Measurements from ENCODE around the gene NCKAP1.
"Not testable (repeated sequence)": the region's sequence is repeated elsewhere in the genome, so short reads cannot be mapped to it uniquely, and the experiment has no call there.

Gene NCKAP1

DNA sequence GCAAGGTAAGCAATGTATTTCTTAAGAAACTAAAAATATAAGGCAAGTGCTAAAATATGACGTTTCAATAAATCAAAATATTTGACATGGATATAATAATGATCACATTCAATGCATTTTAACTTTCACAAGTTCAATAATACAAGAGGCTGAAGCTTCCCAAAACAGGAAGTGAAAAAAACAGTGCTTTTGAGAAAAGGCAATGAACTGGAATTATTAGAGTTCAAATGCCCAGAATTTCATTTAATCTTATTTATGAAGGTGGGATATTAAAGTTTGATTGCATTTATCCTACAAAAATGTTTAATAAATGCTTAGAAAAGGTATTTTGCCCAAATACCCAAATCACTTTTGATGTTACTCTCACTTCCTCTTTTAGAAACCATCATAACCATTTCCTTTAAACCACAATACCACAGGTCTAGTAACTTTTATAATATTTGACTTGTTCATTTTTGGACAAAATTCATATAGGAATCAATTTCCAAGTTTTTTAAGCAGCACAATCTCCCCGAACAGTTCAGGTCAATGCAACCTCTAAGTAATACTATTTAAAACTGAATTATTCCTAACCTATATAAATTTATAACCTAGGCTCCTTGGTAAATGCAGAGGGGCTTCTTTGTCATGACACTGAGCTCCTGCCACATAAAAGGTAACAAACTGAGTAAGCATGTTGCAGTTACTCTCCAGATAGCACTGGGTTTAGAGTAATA lies 2.1 kb downstream of the NCKAP1 start:
- no peak for DNase-seq

DNA sequence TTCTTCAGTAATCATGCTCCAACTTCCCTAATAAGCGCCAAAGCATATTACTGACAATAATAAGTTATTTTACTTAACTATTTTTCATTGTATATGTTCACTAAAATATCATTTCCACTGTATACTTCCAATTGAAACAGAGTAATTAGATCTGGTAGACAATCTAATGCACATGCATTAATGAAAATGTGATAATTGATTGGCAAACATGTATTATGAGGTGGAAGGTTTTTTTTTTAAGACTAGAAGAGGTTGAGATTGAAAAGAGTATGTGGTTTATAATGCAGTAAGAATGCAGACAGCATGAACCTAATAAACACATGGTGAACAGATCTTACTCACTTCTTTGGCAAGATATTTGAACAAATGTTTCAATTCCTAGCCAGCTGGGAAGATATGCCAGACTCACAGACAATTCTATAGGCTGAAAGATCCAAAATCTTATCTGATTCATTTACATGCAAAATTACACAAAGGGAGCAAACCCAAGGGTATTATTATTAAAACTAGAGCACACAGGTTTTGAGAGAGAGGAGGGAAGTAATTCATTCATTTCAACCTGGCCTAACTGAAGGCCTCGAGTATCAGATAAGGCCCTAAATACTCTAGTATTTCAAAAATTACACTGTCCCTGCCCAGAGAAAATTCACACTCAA lies 2.8 kb downstream of the NCKAP1 start:
- peak; percentile 64 for DNase-seq

DNA sequence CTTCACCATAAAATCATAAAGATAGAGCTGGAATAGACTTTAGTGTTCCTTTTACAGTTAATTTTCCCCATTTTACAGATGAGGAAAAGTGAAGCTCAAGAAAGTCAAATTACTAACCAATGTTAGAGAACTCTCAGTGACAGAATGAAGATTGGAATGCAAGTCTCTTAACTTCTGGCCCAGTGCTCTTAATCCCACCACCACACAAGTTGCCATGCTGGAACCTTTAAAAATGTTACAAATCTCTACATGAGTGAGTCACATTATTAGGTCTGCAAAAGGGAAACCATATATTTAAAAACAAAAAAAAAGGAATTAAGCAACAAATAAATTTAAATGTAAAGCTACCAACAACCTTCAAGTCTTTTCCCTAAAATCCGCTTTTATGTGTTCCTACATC lies 3.5 kb downstream of the NCKAP1 start:
- no peak for DNase-seq

DNA sequence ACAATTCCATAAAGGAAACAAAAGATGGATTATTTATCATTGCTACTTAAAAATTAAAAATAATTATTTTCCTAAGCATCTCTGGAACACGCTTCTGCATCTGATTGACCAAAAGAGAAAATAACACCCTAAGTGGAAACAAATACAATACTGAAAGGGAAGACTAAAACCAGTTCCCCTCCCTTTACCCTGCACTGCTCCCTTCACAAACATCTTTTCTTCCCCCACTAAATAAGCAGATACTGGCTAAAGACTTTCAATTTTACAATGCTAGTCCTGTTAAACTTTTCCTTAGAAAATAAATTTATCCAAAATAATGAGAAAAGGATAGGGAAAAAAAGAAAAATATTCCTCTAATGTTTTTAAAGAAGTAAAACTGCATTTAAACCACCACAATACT lies 4.3 kb downstream of the NCKAP1 start:
- DNase-seq = no peak

DNA sequence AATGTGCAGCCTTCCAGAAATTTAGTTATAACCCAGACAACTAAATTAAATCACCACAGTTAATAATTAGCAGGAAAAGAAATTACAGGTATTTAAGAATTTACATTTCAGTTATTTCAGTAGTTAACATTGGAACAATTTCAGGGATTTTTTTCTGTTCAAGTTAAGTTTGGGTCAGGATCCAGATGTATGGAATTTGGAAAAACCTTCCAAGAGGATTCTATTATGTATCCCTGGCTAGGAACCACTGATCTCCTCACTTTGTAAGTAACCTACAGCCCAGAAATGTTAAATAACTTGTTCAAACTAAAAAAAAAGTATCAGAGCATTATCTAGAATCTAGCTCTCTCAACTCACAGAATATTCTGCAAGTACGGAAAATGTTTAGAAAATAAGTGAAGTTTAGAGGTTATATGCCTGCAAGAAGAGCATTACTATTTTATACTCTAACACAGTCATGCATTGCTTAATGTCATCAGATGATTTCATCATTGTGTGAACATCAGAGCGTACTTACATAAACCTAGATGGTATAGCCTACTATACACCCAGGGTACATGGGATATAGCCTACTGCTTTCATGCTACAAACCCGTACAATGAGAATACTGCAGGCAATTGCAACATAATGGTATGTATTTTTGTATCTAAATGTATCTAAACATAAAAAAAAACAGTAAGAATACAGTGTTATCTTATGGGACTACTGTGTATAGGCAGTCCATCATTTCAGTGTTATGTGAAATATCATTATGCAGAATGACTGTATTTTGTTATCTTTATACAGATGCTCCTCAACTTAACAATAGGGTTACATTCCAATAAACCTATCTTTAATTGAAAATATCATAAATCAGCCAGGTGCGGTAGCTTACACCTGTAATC lies 6.1 kb downstream of the NCKAP1 start:
- DNase-seq = no peak

DNA sequence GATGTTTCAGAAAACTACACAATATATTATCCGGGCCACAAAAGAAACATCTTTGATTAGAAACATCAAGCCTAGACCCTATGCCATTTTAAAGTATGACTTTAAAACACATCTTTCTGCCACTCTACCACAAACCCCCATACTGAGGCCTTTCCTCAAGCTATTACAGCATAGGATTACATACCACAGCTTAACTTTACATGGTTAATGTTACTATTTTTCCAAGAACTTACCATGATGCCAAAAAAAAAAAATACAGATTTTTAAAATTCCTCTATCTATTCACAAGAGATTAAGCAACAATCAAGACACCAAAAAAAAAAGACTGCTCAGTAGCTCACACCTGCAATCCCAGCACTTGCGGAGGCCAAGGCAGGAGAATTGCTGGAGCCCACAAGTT lies 9.0 kb downstream of the NCKAP1 start:
- DNase-seq = no peak

DNA sequence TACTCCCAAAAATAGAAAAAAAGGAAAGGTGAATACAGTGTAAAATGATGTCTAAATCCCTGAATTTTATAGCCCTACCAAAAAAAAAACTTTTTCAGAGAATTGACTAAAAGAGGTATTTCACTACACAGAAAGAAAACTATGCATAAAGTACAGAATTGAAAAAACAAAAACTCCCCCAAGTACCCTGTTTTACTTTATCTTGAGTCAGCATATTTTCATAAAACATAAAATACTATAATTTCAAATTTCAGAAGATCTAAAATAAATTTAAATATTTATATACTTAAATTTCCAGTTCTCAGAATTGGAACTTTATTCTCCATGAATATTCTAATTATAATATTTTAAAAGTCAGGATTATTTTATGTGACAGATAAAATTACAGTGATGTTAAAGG lies 10.1 kb downstream of the NCKAP1 start:
- no peak for DNase-seq

DNA sequence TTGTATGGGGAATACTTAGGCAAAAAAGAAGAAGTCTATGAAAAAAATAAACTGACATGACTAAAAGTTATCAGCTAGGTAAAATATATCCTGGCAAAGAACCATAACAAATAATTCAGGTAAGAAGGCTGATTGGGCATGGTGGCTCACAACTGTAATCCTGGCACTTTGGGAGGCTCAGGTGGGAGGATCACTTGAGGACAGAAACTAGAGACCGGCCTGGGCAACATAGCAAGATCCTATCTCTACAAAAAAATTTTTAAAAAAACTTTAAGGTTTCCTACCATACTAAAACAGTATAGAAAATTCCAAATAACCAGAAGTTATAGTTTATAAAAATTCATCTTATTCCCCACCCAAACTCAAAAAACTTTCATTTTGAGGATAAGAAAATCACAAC lies 10.8 kb downstream of the NCKAP1 start:
- DNase-seq = no peak

DNA sequence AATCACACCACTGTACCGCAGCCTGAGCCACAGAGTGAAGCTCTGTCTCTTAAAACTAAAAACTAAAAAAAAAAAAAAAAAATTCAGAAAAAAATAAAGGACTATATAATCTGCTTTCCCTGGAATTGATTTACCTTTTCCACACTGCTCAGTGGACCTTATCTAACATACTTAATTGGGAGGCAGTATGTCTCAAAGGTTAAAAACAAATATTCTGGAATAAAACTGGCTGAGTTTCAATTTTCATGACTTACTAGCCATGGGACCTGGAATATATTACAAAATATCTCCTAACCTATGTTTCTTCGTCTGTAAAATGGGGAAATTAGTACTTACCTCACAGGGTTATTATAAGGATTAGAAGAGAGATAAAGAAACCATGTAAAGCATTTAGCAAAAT lies 11.8 kb downstream of the NCKAP1 start:
- no peak for DNase-seq

DNA sequence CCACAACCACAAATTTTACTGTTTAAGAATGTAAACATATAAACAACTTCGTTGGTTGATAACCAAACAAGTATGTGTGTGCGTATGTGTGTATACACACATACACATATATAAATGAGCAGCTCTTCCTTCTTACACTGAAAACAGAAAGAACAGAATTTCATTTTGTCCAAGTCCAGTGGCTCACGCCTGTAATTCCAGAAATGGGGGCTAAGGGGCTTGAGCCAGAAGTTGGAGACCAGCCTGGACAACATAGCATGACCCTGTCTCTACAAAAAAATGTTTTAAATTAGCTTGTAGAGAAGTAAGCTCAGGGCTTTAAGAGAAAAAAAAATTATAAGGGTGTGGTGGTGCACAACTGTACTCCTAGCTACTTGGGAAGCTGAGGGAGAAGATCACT lies 12.3 kb downstream of the NCKAP1 start:
- DNase-seq = no peak

DNA sequence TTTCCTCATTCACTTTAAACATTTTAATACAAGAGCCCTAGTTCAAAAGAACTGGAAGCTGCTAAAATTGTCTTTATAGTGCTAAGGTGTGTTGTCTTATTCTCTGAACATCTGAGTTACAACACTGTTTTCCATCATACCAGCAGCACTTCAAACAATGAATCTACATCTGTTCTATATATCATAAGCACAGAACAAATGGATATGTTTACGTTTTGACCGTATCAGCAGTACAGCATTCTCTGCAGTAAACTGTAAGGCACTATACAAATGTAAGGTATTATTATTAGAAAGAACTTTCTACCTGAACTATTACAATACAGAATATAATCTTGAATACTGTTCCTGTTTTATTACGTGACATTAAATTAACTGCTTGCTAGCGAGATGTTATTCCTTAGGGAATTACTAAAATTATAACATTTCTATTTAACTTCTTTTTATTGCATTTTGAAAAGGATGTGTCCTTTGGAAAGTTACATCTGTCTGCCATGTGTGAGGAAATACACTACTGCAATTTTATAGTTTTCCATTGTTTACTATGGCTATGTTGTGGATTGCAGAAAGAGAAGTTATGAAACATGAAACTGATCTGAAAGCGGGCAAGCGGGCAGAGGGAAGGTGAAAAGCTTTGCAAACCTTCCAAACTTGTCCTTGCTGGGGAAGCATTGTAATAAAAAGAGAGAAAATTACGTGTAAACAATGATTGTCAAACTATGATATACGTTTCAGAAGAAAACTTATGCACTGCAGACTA lies 13.7 kb downstream of the NCKAP1 start:
- DNase-seq = no peak

DNA sequence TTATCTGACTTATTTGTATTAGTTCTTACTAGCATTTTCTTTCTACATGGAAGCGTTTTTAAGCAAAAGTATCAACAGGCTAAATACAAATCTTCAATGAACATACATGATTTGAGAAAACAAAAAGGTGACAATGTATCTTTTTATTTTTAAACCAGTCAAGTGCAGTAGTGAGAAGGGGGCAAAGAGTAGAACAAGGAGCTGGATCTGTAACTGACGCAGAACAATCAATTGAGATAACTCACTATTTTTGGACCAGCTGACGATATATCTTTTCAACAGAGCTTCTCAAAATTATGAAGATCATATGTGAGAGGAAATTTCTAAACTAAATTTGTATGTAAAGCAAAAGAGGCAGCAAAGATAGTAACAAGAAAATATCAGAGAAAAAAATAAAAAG lies 15.5 kb downstream of the NCKAP1 start:
- DNase-seq = no peak

DNA sequence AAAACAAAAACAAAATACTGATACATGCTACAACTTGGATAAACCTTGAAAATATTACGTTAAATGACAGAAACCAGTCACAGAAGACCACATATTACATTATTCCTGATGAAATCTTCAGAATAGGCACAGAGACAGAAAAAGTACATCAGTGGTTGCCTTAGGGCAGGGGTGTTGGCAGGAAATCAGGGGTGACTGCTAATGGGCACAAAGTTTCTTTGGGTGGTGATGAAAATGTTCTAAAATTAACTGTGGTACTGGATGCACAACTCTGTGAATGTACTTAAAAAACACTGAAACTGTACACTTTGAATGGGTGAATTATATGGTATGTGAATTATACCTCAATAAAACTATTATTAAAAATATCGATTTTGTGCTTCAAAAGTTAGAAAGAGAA lies 16.6 kb downstream of the NCKAP1 start:
- no peak for DNase-seq

DNA sequence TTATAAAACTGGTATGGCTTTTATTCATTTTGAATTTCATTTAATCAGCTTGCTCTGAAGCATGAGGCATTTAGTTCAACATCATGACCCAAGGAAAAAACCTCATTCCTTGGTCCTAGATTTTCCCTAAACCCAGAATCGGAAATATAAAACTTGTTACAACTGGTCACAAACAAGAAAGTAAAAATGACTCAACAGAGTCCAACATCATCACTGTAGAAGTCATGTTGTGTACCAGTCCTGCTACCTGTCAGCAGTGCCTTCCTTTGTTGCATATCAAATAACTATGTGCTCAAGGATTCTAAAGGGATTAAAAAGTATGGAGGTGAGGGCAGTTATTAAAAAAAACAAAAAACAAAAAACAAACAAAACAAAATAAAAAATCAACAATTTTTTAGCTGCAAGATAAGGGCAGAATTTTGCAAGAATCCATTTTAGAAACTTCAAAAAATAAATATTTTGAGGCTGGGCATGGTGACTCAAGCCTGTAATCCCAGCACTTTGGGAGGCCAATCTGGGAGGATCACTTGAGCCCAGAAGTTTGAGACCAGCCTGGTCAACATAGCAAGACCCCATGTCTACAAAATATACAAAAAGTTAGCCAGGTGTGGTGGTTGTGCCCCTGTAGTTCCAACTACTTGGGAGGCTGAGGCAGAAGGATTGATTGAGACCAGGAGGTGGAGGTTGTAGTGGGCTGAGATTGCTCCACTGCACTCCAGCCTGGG lies 18.4 kb downstream of the NCKAP1 start:
- DNase-seq = no peak

DNA sequence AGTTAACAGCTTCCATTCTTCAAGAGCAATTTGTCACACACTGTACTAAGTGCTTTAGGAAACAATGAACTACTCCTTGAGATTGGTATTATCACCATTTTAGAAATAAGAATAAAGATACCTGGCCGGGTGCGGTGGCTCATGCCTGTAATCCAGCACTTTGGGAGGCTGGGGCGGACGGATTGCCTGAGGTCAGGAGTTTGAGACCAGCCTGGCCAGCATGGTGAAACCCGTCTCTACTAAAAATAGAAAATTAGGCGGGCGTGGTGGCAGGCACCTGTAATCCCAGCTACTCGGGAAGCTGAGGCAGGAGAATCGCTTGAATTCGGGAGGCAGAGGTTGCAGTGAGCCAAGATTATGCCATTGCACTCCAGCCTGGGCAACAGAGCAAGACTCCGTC lies 20.4 kb downstream of the NCKAP1 start:
- not testable (repeated sequence) for DNase-seq

DNA sequence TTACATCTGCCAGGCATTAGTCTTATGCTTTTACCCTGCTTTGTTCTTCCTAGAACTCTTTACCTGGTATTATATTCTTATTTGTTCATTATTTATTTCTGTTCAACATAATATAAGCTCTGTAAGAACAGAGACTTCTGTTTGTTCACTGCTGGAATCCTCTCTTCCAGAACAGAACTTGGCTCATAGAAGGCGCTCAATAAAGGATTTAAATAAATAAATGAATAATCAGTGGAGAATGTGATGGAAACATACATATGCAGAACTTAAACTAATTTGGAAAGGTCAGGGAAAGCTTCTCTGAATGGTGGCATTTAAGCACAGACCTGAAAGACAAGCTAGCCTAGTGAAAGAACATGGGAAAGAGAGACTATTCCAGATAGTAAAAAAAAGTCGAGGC lies 24.3 kb downstream of the NCKAP1 start:
- no peak for DNase-seq

DNA sequence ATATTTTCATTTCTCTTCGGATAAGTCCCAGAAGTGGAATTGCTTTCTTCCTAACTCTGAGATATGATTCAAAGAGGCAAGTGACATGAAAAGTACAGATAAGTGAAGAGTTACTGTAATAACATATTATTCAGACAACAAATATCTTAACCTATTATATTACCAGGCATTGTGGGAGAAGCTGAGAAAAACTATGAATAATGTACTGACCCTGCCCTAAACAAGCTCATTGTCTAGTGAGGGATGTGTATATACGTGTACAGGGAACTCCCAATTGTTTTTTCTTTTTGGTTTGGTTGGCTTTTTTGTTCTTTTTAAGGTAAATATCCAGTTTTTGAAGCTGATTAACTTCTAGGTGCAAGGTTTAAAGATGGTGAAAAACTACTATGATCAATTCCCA lies 26.5 kb downstream of the NCKAP1 start:
- no peak for DNase-seq

DNA sequence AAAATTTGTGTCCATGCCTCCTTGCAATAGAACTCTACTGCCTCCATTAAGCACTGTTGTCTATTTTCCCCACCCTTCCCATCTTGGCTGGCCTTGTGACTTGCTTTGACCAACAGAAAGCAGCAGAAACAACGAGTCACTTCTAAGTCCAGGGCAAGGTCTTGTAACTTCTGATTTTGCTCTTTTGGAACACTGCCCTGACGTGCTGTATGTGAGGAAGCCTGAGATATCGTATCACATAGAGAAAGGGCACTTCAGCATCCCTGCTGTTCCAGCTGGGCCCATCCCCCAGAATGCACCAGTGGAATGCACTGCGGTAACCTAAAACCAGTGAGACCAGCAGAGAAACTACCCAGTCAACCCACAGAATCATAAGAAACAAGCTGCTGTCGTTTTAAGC lies 28.1 kb downstream of the NCKAP1 start:
- DNase-seq = no peak

DNA sequence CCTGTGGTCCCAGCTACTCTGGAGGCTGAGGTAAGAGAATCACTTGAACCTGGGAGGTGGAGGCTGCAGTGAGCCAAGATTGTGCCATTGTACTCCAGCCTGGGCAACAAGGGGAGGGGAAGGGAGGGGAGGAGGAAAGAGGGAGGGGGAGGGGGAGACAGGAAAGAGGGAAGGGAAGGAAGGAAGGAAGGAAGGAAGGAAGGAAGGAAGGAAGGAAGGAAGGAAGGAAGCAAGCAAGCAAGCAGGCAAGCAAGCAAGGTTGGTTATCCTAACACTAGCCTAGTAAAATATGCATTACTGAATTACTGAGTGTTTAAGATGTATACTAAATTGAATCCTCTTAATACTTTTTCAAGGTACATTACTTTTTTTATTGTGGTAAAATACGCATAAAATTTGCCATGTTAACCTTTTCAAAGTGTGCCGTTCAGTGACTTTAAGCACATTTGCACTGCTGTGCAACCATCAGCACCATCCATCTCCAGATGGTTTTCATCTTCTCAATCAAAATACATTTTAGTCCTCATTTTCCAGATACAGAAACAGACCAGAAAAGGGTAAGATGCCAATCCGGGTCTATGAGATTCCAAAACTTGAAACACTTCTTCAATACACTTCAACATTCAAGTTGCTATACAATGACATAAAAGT lies 28.9 kb downstream of the NCKAP1 start:
- no peak for DNase-seq

DNA sequence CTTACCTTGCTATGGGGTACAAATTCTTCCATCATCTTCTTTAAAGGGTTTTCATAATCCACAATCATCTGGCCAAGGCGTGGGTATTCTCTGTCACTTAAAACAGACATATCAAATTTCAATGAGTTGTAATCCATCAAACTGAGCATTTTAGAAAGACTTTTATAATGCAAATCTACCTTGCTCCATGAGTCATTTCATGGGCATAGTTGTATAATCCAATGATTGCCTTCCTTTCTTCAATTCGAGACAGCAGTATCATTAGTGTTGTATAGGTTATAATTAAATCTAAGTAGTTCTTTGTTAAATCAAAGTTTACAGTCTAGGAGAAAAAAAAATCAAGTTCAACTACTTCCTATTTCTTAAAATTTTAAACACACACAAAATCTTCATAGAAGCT lies 36.3 kb downstream of the NCKAP1 start:
- DNase-seq = no peak

DNA sequence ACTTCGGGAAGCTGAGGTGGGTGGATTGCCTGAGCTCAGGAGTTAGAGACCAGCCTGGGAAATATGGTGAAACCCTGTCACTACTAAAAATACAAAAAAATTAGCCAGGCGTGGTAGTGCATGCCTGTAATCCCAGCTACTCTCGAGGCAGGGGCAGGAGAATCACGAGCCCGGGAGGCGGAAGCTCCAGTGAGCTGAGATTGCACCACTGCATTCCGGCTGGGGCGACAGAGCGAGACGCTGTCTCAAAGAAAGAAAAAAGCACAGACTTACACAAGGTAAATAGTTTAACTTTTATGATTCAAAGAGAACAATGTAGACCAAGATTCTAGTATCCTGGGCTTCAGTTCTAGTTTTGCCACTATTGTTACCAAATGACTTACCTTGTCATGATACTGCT lies 37.4 kb downstream of the NCKAP1 start:
- DNase-seq = no peak
